Testis (tissue), 3 donors: ENCODE results near the gene CAV3. TPM values are rescaled to one million over a fixed set of nuclear protein-coding genes. Genes with fewer than 3 reads are reported as not detected.

Experiments
- DNase-seq: peaks from one replicate; pipeline ENCODE4 v3.0.0-alpha.2; 2019
- H3K27ac ChIP-seq, 2 donors: fragments of 200-600 bp; sonication (generic); one replicate each; pipeline ENCODE4 v1.5.1; 2019
- H3K27me3 ChIP-seq: fragments of 200-600 bp; sonication (generic); one replicate; pipeline ENCODE4 v1.5.1; 2019
- H3K36me3 ChIP-seq: fragments of 200-600 bp; sonication (generic); one replicate; pipeline ENCODE4 v1.5.1; 2017; ENCODE audit warnings: low read depth; ENCODE audit errors: missing control alignments
- H3K4me1 ChIP-seq: fragments of 200-600 bp; sonication (generic); one replicate; pipeline ENCODE4 v1.5.1; 2019
- H3K4me3 ChIP-seq, 2 donors: fragments of 200-600 bp; sonication (generic); one replicate each; pipeline ENCODE4 v1.5.1; 2017 to 2019
- H3K9me3 ChIP-seq: fragments of 200-600 bp; sonication (generic); one replicate; pipeline ENCODE4 v1.5.1; 2017
- POLR2A ChIP-seq: fragments of 450-650 bp; IDR thresholded peaks from one replicate; pipeline ENCODE4 v1.6.1; 2017; ENCODE audit warnings: antibody characterized with exemption, mild to moderate bottlenecking, moderate library complexity
- WGBS, 2 donors: methylation state at CpG; one replicate each; pipeline ENCODE4 v1.1.5; 2018; 5-methylcytosine and 5-hydroxymethylcytosine counted together
- intact Hi-C: fragments of 100-400 bp; cut with DNase I; formaldehyde crosslinking; loops from one replicate; pipeline ENCODE4 v1.15.1; 2023; ENCODE audit warnings: low total_unique reads
- polyA plus RNA-seq: library from polyadenylated mRNA; stranded (reverse); fragments of 350-450 nt; fragmentation: Illumina TruSeq; extraction: RNeasy Lipid Tissue Mini Kit (QIAGEN cat#74804); gene quantifications from one replicate; pipeline ENCODE4 v1.2.3, GENCODE V29; 2014; ENCODE audit warnings: low read depth, low replicate concordance; ENCODE audit not compliant: insufficient read depth
- total RNA-seq, 2 donors: library from RNA; depleted of rRNA; stranded (reverse); fragments of >200 nt; gene quantifications; one replicate each; pipeline ENCODE4 v1.2.3, GENCODE V29; 2016
- TF ChIP-seq, protein P1 (sequence below), 3 experiments: fragments of 450-650 bp in 2 of 3; fragments of 200-600 bp in 1 of 3; sonication (generic) in 1 of 3; IDR thresholded peaks; one replicate each; pipeline ENCODE4 v1.5.1; 2016 to 2019; ENCODE audit warnings: antibody characterized with exemption in 3 of 3, mild to moderate bottlenecking in 2 of 3, moderate library complexity in 1 of 3

The CAV3 gene
- total and polyA plus RNA-seq, 3 donors from 2014 or later, result 1.3 TPM; not detected in 2

- Histone ChIP-seq H3K27me3 (no peaks in the 10 kb centered on the region), H3K9me3 (no peaks in the 10 kb centered on the region), H3K4me3 (no peak overlapping the region), H3K4me1 (no peaks in the 10 kb centered on the region), H3K27ac (no peak overlapping the region), H3K36me3 (no peaks in the 10 kb centered on the region)
- intact Hi-C loops, result no loop called here
- TF ChIP-seq, protein P1, sequence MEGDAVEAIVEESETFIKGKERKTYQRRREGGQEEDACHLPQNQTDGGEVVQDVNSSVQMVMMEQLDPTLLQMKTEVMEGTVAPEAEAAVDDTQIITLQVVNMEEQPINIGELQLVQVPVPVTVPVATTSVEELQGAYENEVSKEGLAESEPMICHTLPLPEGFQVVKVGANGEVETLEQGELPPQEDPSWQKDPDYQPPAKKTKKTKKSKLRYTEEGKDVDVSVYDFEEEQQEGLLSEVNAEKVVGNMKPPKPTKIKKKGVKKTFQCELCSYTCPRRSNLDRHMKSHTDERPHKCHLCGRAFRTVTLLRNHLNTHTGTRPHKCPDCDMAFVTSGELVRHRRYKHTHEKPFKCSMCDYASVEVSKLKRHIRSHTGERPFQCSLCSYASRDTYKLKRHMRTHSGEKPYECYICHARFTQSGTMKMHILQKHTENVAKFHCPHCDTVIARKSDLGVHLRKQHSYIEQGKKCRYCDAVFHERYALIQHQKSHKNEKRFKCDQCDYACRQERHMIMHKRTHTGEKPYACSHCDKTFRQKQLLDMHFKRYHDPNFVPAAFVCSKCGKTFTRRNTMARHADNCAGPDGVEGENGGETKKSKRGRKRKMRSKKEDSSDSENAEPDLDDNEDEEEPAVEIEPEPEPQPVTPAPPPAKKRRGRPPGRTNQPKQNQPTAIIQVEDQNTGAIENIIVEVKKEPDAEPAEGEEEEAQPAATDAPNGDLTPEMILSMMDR (IDR thresholded peaks at IDR 0.05), result no peak
- no peak for TF ChIP-seq POLR2A
- DNase-seq, result no peak
Measured at GRCh38 chr3:8780279-8780678, 46.7 kb downstream of the CAV3 start.

GRCh38 chr3:8784676-8785435, 51.3 kb downstream of the CAV3 start:
- H3K27me3 ChIP-seq, result no peaks in the 10 kb centered on the region
- H3K4me1 ChIP-seq, result no peaks in the 10 kb centered on the region
- TF ChIP-seq, protein P1 (IDR thresholded peaks at IDR 0.05), result no peak
- no peak for TF ChIP-seq POLR2A
- intact Hi-C loops, result no loop called here
- no peak overlapping the region for H3K27ac ChIP-seq
- H3K9me3 ChIP-seq, result no peaks in the 10 kb centered on the region
- no peak for DNase-seq
- H3K36me3 ChIP-seq, result no peaks in the 10 kb centered on the region
- no peak overlapping the region for H3K4me3 ChIP-seq
- 87 to 94% methylated on average over 3 of the region's 3 CpGs for WGBS, 2 donors

- TF ChIP-seq POLR2A, result no peak
- TF ChIP-seq, protein P1 (IDR thresholded peaks at IDR 0.05), result no peak
- no peaks in the 10 kb centered on the region for H3K27me3 ChIP-seq
- H3K4me3 ChIP-seq, result no peak overlapping the region
- H3K36me3 ChIP-seq, result no peaks in the 10 kb centered on the region
- H3K4me1 ChIP-seq, result no peaks in the 10 kb centered on the region
- no peak for DNase-seq
- intact Hi-C loops, result no loop called here
- H3K27ac ChIP-seq, result no peak overlapping the region
- H3K9me3 ChIP-seq, result no peaks in the 10 kb centered on the region
- 87 to 91% methylated on average over 2 of the region's 2 CpGs for WGBS, 2 donors
Measured at GRCh38 chr3:8790529-8790928, 56.9 kb downstream of the CAV3 start.

DNA sequence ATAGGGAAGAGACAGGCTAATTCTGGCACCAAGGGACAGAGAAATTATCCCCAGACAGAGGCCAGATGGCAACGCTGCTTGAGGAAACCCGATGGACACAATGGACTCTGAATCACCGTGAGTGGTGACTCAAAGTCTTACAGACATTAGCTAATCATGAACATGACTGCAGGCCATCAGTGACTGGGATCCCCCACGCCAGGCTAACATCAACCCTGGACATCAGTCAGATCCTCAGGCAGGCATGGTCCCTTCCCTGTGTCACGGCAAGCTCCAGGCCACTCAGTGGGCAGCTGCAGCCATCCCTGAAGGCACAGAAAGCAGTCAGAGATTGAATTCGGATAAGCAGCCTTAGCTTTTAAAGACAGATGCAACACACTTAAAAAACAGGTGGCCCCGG, 59.6 kb downstream of the CAV3 start:
- Histone ChIP-seq H3K36me3 (no peaks in the 10 kb centered on the region), H3K4me3 (no peak overlapping the region), H3K27ac (no peak overlapping the region), H3K9me3 (no peaks in the 10 kb centered on the region), H3K27me3 (no peaks in the 10 kb centered on the region), H3K4me1 (no peaks in the 10 kb centered on the region)
- no peak for DNase-seq
- 91 to 94% methylated on average over 7 of the region's 7 CpGs for WGBS, 2 donors
- TF ChIP-seq, protein P1 (IDR thresholded peaks at IDR 0.05), result no peak
- TF ChIP-seq POLR2A, result no peak
- intact Hi-C loops, result no loop called here

- TF ChIP-seq POLR2A, result no peak
- TF ChIP-seq, protein P1 (IDR thresholded peaks at IDR 0.05), result no peak
- Histone ChIP-seq H3K27ac (no peak overlapping the region), H3K9me3 (no peaks in the 10 kb centered on the region), H3K36me3 (no peaks in the 10 kb centered on the region), H3K4me3 (no peak overlapping the region), H3K4me1 (no peaks in the 10 kb centered on the region), H3K27me3 (no peaks in the 10 kb centered on the region)
- intact Hi-C loops, result no loop called here
- WGBS, 2 donors, result 74 to 88% methylated on average over 3 of the region's 3 CpGs
- no peak for DNase-seq
Measured at GRCh38 chr3:8794247-8794646, 60.6 kb downstream of the CAV3 start.
